Measurements from ENCODE around the gene PDSS2.

Gene PDSS2

GRCh38 chr6:107216197-107216933, 243.0 kb downstream of the PDSS2 start:
- no peaks in the 10 kb centered on the region for H3K79me2 ChIP-seq (ENCODE audit: control insufficient read depth, low read length)

GRCh38 chr6:107215334-107215733, 244.0 kb downstream of the PDSS2 start:
- H3K9me2 ChIP-seq (replicated peaks; ENCODE audit: control insufficient read depth, low read length), result no peaks in the 10 kb centered on the region
- no peaks in the 10 kb centered on the region for H3K79me2 ChIP-seq (ENCODE audit: control insufficient read depth, low read length)
- H3K4me3 ChIP-seq (ENCODE audit: low read length), result no peak overlapping the region
- peaks cover 3% of the 10 kb centered on the region; the same call in 1 of the 2 replicates for H4K20me1 ChIP-seq (ENCODE audit: control insufficient read depth, insufficient read depth, low read depth, low read length)
- H3K27me3 ChIP-seq (ENCODE audit: control insufficient read depth, low read length), result no peaks in the 10 kb centered on the region
- TF ChIP-seq CTCF (IDR thresholded peaks at IDR 0.05; ENCODE audit: low read depth, low read length, poor library complexity, severe bottlenecking) (no peak), EZH2phosphoT487 (IDR thresholded peaks at IDR 0.05; ENCODE audit: borderline replicate concordance, low read length) (no peak)
- no peak overlapping the region for H3K27ac ChIP-seq (ENCODE audit: low read depth, low read length)
- H3K4me2 ChIP-seq (ENCODE audit: low read length), result no peak overlapping the region
- no peaks in the 10 kb centered on the region for H3K36me3 ChIP-seq (ENCODE audit: control insufficient read depth, low read length)
- no peaks in the 10 kb centered on the region for H3F3A ChIP-seq (ENCODE audit: control insufficient read depth, insufficient read depth)
- H3K9me3 ChIP-seq (ENCODE audit: control insufficient read depth, insufficient read depth, low read length), result no peaks in the 10 kb centered on the region
- no peaks in the 10 kb centered on the region for H3K4me1 ChIP-seq (ENCODE audit: control insufficient read depth, low read length)

More at GRCh38 chr6:107216197-107216933, 243.0 kb downstream of the PDSS2 start:
- TF ChIP-seq CTCF (IDR thresholded peaks at IDR 0.05; ENCODE audit: low read depth, low read length, poor library complexity, severe bottlenecking) (no peak), EZH2phosphoT487 (IDR thresholded peaks at IDR 0.05; ENCODE audit: borderline replicate concordance, low read length) (no peak)
- no peak overlapping the region for H3K4me3 ChIP-seq (ENCODE audit: low read length)
- H3K4me1 ChIP-seq (ENCODE audit: control insufficient read depth, low read length), result no peaks in the 10 kb centered on the region
- no peak overlapping the region for H3K4me2 ChIP-seq (ENCODE audit: low read length)
- no peaks in the 10 kb centered on the region for H3K36me3 ChIP-seq (ENCODE audit: control insufficient read depth, low read length)
- no peak overlapping the region for H3K27ac ChIP-seq (ENCODE audit: low read depth, low read length)
- no peaks in the 10 kb centered on the region for H3K27me3 ChIP-seq (ENCODE audit: control insufficient read depth, low read length)
- H3F3A ChIP-seq (ENCODE audit: control insufficient read depth, insufficient read depth), result no peaks in the 10 kb centered on the region
- peaks cover 3% of the 10 kb centered on the region; the same call in 1 of the 2 replicates for H4K20me1 ChIP-seq (ENCODE audit: control insufficient read depth, insufficient read depth, low read depth, low read length)
- H3K9me2 ChIP-seq (replicated peaks; ENCODE audit: control insufficient read depth, low read length), result no peaks in the 10 kb centered on the region
- H3K9me3 ChIP-seq (ENCODE audit: control insufficient read depth, insufficient read depth, low read length), result no peaks in the 10 kb centered on the region

- no peaks in the 10 kb centered on the region for H3K27me3 ChIP-seq (ENCODE audit: control insufficient read depth, low read length)
- H3K36me3 ChIP-seq (ENCODE audit: control insufficient read depth, low read length), result no peaks in the 10 kb centered on the region
Observed at GRCh38 chr6:107214655-107215054, 244.7 kb downstream of the PDSS2 start.

More at GRCh38 chr6:107214655-107215054, 244.7 kb downstream of the PDSS2 start:
- Histone ChIP-seq H3F3A (ENCODE audit: control insufficient read depth, insufficient read depth) (no peaks in the 10 kb centered on the region), H3K9me2 (replicated peaks; ENCODE audit: control insufficient read depth, low read length) (no peaks in the 10 kb centered on the region), H4K20me1 (ENCODE audit: control insufficient read depth, insufficient read depth, low read depth, low read length) (peaks cover 3% of the 10 kb centered on the region; the same call in 1 of the 2 replicates), H3K4me1 (ENCODE audit: control insufficient read depth, low read length) (no peaks in the 10 kb centered on the region), H3K27ac (ENCODE audit: low read depth, low read length) (no peak overlapping the region), H3K9me3 (ENCODE audit: control insufficient read depth, insufficient read depth, low read length) (no peaks in the 10 kb centered on the region), H3K4me2 (ENCODE audit: low read length) (no peak overlapping the region), H3K79me2 (ENCODE audit: control insufficient read depth, low read length) (no peaks in the 10 kb centered on the region), H3K4me3 (ENCODE audit: low read length) (no peak overlapping the region)
- TF ChIP-seq CTCF (IDR thresholded peaks at IDR 0.05; ENCODE audit: low read depth, low read length, poor library complexity, severe bottlenecking), result no peak
- no peak for TF ChIP-seq EZH2phosphoT487 (IDR thresholded peaks at IDR 0.05; ENCODE audit: borderline replicate concordance, low read length)

Measured in DOHH2 (cell line).